OCI-LY7 (cell line): Measurements from ENCODE around the gene NINJ1.

Experiments used
- EZH2phosphoT487 ChIP-seq: fragments of 200-600 bp; sonication (generic); IDR thresholded peaks from 2 replicates; pipeline ENCODE4 v1.6.1; 2018; ENCODE audit warnings: low read depth, borderline replicate concordance, mild to moderate bottlenecking, mixed run types, antibody characterized with exemption, low read length, moderate library complexity, mixed read lengths
- TF ChIP-seq, protein P1 (sequence below): fragments of 200-600 bp; sonication (generic); conservative IDR thresholded peaks from 2 replicates; pipeline ENCODE4 v1.5.1; 2014; ENCODE audit warnings: mild to moderate bottlenecking, antibody characterized with exemption, low read length, moderate library complexity, mixed read lengths

GRCh38 chr9:93095205-93096130, 38.6 kb downstream of the NINJ1 start:
- TF ChIP-seq, protein P1, sequence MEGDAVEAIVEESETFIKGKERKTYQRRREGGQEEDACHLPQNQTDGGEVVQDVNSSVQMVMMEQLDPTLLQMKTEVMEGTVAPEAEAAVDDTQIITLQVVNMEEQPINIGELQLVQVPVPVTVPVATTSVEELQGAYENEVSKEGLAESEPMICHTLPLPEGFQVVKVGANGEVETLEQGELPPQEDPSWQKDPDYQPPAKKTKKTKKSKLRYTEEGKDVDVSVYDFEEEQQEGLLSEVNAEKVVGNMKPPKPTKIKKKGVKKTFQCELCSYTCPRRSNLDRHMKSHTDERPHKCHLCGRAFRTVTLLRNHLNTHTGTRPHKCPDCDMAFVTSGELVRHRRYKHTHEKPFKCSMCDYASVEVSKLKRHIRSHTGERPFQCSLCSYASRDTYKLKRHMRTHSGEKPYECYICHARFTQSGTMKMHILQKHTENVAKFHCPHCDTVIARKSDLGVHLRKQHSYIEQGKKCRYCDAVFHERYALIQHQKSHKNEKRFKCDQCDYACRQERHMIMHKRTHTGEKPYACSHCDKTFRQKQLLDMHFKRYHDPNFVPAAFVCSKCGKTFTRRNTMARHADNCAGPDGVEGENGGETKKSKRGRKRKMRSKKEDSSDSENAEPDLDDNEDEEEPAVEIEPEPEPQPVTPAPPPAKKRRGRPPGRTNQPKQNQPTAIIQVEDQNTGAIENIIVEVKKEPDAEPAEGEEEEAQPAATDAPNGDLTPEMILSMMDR, result no peak
- no peak for TF ChIP-seq EZH2phosphoT487
